Upper lobe of left lung (tissue), 6 donors: Measurements from ENCODE around the gene EVC. TPM values are rescaled to one million over a fixed set of nuclear protein-coding genes. Genes with fewer than 3 reads are reported as not detected.

Experiments
- ATAC-seq, 2 donors: fragments of 200-7000 bp; cut with Tn5 transposase; one replicate each; pipeline ENCODE4 v1.9.1; 2022; ENCODE audit warnings: mild to moderate bottlenecking in 2 of 2, moderate library complexity in 2 of 2; ENCODE audit not compliant: low FRiP score in 2 of 2
- DNase-seq, 2 donors: peaks; one replicate each; pipeline ENCODE4 v3.0.0-alpha.2; 2019 to 2020
- H3K27ac ChIP-seq, 4 donors: fragments of 200-600 bp; sonication (generic); one replicate each; pipeline ENCODE4 v1.5.1; 2016 to 2019
- H3K27me3 ChIP-seq, 4 donors: fragments of 200-600 bp; sonication (generic); one replicate each; pipeline ENCODE4 v1.5.1; 2017 to 2019
- H3K36me3 ChIP-seq, 4 donors: fragments of 200-600 bp; sonication (generic); one replicate each; pipeline ENCODE4 v1.5.1; 2016 to 2019
- H3K4me1 ChIP-seq, 4 donors: fragments of 200-600 bp; sonication (generic); one replicate each; pipeline ENCODE4 v1.5.1; 2018 to 2019
- H3K4me3 ChIP-seq, 4 donors: fragments of 200-600 bp; sonication (generic); one replicate each; pipeline ENCODE4 v1.5.1; 2017 to 2019; ENCODE audit warnings: mild to moderate bottlenecking in 2 of 4, moderate library complexity in 1 of 4
- H3K9me3 ChIP-seq, 4 donors: fragments of 200-600 bp; sonication (generic); one replicate each; pipeline ENCODE4 v1.5.1; 2018 to 2019
- EP300 ChIP-seq, 4 donors: sonication (generic); formaldehyde crosslinking; IDR thresholded peaks; one replicate each; pipeline ENCODE4 v1.5.1; 2017; ENCODE audit warnings: antibody characterized with exemption in 4 of 4, control low read depth in 2 of 4
- POLR2A ChIP-seq, 4 donors: fragments of 450-650 bp; IDR thresholded peaks; one replicate each; pipeline ENCODE4 v1.5.1; 2016 to 2017; ENCODE audit warnings: antibody characterized with exemption in 4 of 4, mild to moderate bottlenecking in 2 of 4
- POLR2AphosphoS5 ChIP-seq, 2 donors: sonication (generic); formaldehyde crosslinking; IDR thresholded peaks; one replicate each; pipeline ENCODE4 v1.5.1; 2017; ENCODE audit warnings: antibody characterized with exemption in 2 of 2
- WGBS, 2 donors: methylation state at CpG; one replicate each; pipeline ENCODE4 v1.1.5; 2017 to 2018; 5-methylcytosine and 5-hydroxymethylcytosine counted together
- total RNA-seq, 6 donors: library from RNA; depleted of rRNA in 4 of 6; stranded (reverse); fragments of >200 nt in 4 of 6; gene quantifications; one replicate each; pipeline versions ENCODE4 v1.1.0 to v1.2.1, GENCODE V29; 2016 to 2021
- TF ChIP-seq, protein P1 (sequence below), 6 experiments: fragments of 450-650 bp in 4 of 6; fragments of 200-600 bp in 2 of 6; sonication (generic) in 2 of 6; IDR thresholded peaks; one replicate each; pipeline ENCODE4 v1.5.1; 2016 to 2019; ENCODE audit warnings: antibody characterized with exemption in 6 of 6
- donor health status: DM: no; HTN: no; CAD: no; lungs with moderate emphysema.
- donor health status: DM: no; HTN: yes; CAD: no; lungs with severe emphysema.

EVC gene
- total RNA-seq, 6 donors from 2014 or later, result 25.6 to 65.1 (median 36.2) TPM

GRCh38 chr4:5747738-5748375, 36.9 kb downstream of the EVC start:
- Histone ChIP-seq H3K9me3 (no peaks in the 10 kb centered on the region), H3K4me1 (no peaks in the 10 kb centered on the region), H3K36me3 (peaks cover 0 to 31% (median 0%) of the 10 kb centered on the region in 4 donors), H3K27me3 (no peaks in the 10 kb centered on the region), H3K27ac (no peak overlapping the region), H3K4me3 (no peak overlapping the region)
- WGBS, 2 donors, result 61 to 76% methylated on average over 11 of the region's 11 CpGs
- no peak for DNase-seq
- TF ChIP-seq, protein P1, sequence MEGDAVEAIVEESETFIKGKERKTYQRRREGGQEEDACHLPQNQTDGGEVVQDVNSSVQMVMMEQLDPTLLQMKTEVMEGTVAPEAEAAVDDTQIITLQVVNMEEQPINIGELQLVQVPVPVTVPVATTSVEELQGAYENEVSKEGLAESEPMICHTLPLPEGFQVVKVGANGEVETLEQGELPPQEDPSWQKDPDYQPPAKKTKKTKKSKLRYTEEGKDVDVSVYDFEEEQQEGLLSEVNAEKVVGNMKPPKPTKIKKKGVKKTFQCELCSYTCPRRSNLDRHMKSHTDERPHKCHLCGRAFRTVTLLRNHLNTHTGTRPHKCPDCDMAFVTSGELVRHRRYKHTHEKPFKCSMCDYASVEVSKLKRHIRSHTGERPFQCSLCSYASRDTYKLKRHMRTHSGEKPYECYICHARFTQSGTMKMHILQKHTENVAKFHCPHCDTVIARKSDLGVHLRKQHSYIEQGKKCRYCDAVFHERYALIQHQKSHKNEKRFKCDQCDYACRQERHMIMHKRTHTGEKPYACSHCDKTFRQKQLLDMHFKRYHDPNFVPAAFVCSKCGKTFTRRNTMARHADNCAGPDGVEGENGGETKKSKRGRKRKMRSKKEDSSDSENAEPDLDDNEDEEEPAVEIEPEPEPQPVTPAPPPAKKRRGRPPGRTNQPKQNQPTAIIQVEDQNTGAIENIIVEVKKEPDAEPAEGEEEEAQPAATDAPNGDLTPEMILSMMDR (IDR thresholded peaks at IDR 0.05), result no peak
- no peak for TF ChIP-seq POLR2AphosphoS5 (IDR thresholded peaks at IDR 0.05)
- TF ChIP-seq POLR2A (IDR thresholded peaks at IDR 0.05), result no peak
- no peak for TF ChIP-seq EP300 (IDR thresholded peaks at IDR 0.05)
- ATAC-seq, result no peak

GRCh38 chr4:5749568-5749967, 38.6 kb downstream of the EVC start:
- H3K36me3 ChIP-seq, result peaks cover 0 to 32% (median under 1%) of the 10 kb centered on the region in 4 donors
- WGBS, 2 donors, result 73 to 95% methylated on average over 9 of the region's 9 CpGs
- ATAC-seq, result no peak
- TF ChIP-seq POLR2AphosphoS5 (IDR thresholded peaks at IDR 0.05) (no peak), POLR2A (IDR thresholded peaks at IDR 0.05) (no peak), EP300 (IDR thresholded peaks at IDR 0.05) (no peak)
- TF ChIP-seq, protein P1 (IDR thresholded peaks at IDR 0.05), result no peak
- H3K9me3 ChIP-seq, result no peaks in the 10 kb centered on the region
- H3K27ac ChIP-seq, result no peak overlapping the region
- DNase-seq, result no peak
- no peaks in the 10 kb centered on the region for H3K27me3 ChIP-seq
- H3K4me1 ChIP-seq, result no peaks in the 10 kb centered on the region
- no peak overlapping the region for H3K4me3 ChIP-seq

- ATAC-seq (no peak), DNase-seq (no peak)
- no peak overlapping the region for H3K4me3 ChIP-seq
- no peak overlapping the region for H3K27ac ChIP-seq
- H3K9me3 ChIP-seq, result no peaks in the 10 kb centered on the region
- H3K36me3 ChIP-seq, result peaks cover 0 to 38% (median 3%) of the 10 kb centered on the region in 4 donors
- TF ChIP-seq POLR2A (IDR thresholded peaks at IDR 0.05) (no peak), EP300 (IDR thresholded peaks at IDR 0.05) (no peak), POLR2AphosphoS5 (IDR thresholded peaks at IDR 0.05) (no peak)
- TF ChIP-seq, protein P1 (IDR thresholded peaks at IDR 0.05), result no peak
- no peaks in the 10 kb centered on the region for H3K4me1 ChIP-seq
- WGBS, 2 donors, result 88 to 91% methylated on average over 10 of the region's 10 CpGs
- no peaks in the 10 kb centered on the region for H3K27me3 ChIP-seq
These were observed 39.3 kb downstream of the EVC start for GRCh38 chr4:5750052-5750945.

- TF ChIP-seq POLR2A (IDR thresholded peaks at IDR 0.05) (no peak), POLR2AphosphoS5 (IDR thresholded peaks at IDR 0.05) (no peak)
- TF ChIP-seq, protein P1 (IDR thresholded peaks at IDR 0.05), result no peak
- H3K9me3 ChIP-seq, result no peaks in the 10 kb centered on the region
- H3K36me3 ChIP-seq, result peaks cover 0 to 39% (median 4%) of the 10 kb centered on the region in 4 donors
- DNase-seq (no peak), ATAC-seq (no peak)
- no peak overlapping the region for H3K4me3 ChIP-seq
- H3K4me1 ChIP-seq, result no peaks in the 10 kb centered on the region
- no peaks in the 10 kb centered on the region for H3K27me3 ChIP-seq
- 80 to 83% methylated on average over 17 of the region's 17 CpGs for WGBS, 2 donors
- H3K27ac ChIP-seq, result no peak overlapping the region
These were observed 40.1 kb downstream of the EVC start for GRCh38 chr4:5750946-5751665.
